Activated CD8-positive, alpha-beta memory T cell treated with anti-CD3 and anti-CD28 coated beads, Interleukin-2, amount 50 U/mL, for 24 hours (primary cell): ENCODE measurements around the gene FCHO2.

Experiments used
- DNase-seq: peaks from one replicate; pipeline ENCODE4 v3.0.0-alpha.2; 2020; ENCODE audit errors: extremely low read depth

Gene FCHO2

GRCh38 chr5:73030531-73030930 lies 74.7 kb downstream of the FCHO2 start:
- DNase-seq = no peak

GRCh38 chr5:73030995-73031394 lies 75.2 kb downstream of the FCHO2 start:
- no peak for DNase-seq

- no peak for DNase-seq
These were observed 76.0 kb downstream of the FCHO2 start for GRCh38 chr5:73031839-73032238.

- no peak for DNase-seq
These were observed 76.8 kb downstream of the FCHO2 start for GRCh38 chr5:73032635-73033034.

- DNase-seq = no peak
These were observed 81.7 kb downstream of the FCHO2 start for GRCh38 chr5:73037545-73037944.

- DNase-seq = no peak
These were observed 83.2 kb downstream of the FCHO2 start for GRCh38 chr5:73039082-73039481.

- DNase-seq = no peak
These were observed 87.2 kb downstream of the FCHO2 start for GRCh38 chr5:73042993-73043392.

- DNase-seq = no peak
These were observed 88.7 kb downstream of the FCHO2 start for GRCh38 chr5:73044546-73044945.

- DNase-seq = no peak
These were observed 89.8 kb downstream of the FCHO2 start for GRCh38 chr5:73045623-73046022.

- DNase-seq = no peak
These were observed 105.8 kb downstream of the FCHO2 start for GRCh38 chr5:73061593-73061992.

- DNase-seq = no peak
These were observed 110.6 kb downstream of the FCHO2 start for GRCh38 chr5:73066466-73066865.

- DNase-seq = no peak
These were observed 111.4 kb downstream of the FCHO2 start for GRCh38 chr5:73067213-73067612.

- DNase-seq = no peak
These were observed 125.3 kb downstream of the FCHO2 start for GRCh38 chr5:73081093-73081492.

GRCh38 chr5:73088026-73088425 lies 132.2 kb downstream of the FCHO2 start:
- DNase-seq = no peak

GRCh38 chr5:73093943-73094342 lies 138.1 kb downstream of the FCHO2 start:
- no peak for DNase-seq

GRCh38 chr5:73094415-73094814 lies 138.6 kb downstream of the FCHO2 start:
- DNase-seq = no peak

- DNase-seq = no peak
These were observed 139.9 kb downstream of the FCHO2 start for GRCh38 chr5:73095564-73096238.

- no peak for DNase-seq
These were observed 140.4 kb downstream of the FCHO2 start for GRCh38 chr5:73096239-73096575.

GRCh38 chr5:73097740-73098139 lies 141.9 kb downstream of the FCHO2 start:
- DNase-seq = no peak

- no peak for DNase-seq
These were observed 144.3 kb downstream of the FCHO2 start for GRCh38 chr5:73100109-73100508.

- no peak for DNase-seq
These were observed 148.0 kb downstream of the FCHO2 start for GRCh38 chr5:73103870-73104299.

- no peak for DNase-seq
These were observed 148.5 kb downstream of the FCHO2 start for GRCh38 chr5:73104326-73104725.

GRCh38 chr5:73106335-73106734 lies 150.5 kb downstream of the FCHO2 start:
- DNase-seq = no peak

- no peak for DNase-seq
These were observed 154.3 kb downstream of the FCHO2 start for GRCh38 chr5:73110190-73110589.
